Ammon's horn (tissue), 1 donor: ENCODE measurements around the gene ARID5B.
"Not testable (repeated sequence)": the region's sequence is repeated elsewhere in the genome, so short reads cannot be mapped to it uniquely, and the experiment has no call there.

Source experiments
- DNase-seq: peaks from one replicate; pipeline ENCODE4 v3.0.0-alpha.2; 2016; ENCODE audit warnings: low spot score

ARID5B gene

GRCh38 chr10:61900829-61901792, at the start of gene ARID5B:
Gene ARID5B (plus strand): TSS chr10:61901699. CDS start chr10:61901710, 11 bp downstream.
- peak; percentile 70 for DNase-seq

- no peak for DNase-seq
These were observed 49.2 kb upstream of the ARID5B start for GRCh38 chr10:61852261-61852660.

GRCh38 chr10:61855771-61856170, 45.7 kb upstream of the ARID5B start:
- no peak for DNase-seq

- DNase-seq: no peak
These were observed 43.8 kb upstream of the ARID5B start for GRCh38 chr10:61857746-61858145.

- no peak for DNase-seq
These were observed 41.7 kb upstream of the ARID5B start for GRCh38 chr10:61859786-61860185.

- DNase-seq: no peak
These were observed 40.3 kb upstream of the ARID5B start for GRCh38 chr10:61860964-61861758.

- no peak for DNase-seq
These were observed 37.5 kb upstream of the ARID5B start for GRCh38 chr10:61863981-61864380.

- DNase-seq: no peak
These were observed 34.7 kb upstream of the ARID5B start for GRCh38 chr10:61866700-61867368.

- not testable (repeated sequence) for DNase-seq
These were observed 34.1 kb upstream of the ARID5B start for GRCh38 chr10:61867374-61867773.

GRCh38 chr10:61867817-61868216, 33.7 kb upstream of the ARID5B start:
- DNase-seq: not testable (repeated sequence)

- no peak for DNase-seq
These were observed 32.3 kb upstream of the ARID5B start for GRCh38 chr10:61869041-61869675.

- no peak for DNase-seq
These were observed 31.5 kb upstream of the ARID5B start for GRCh38 chr10:61869774-61870525.

GRCh38 chr10:61870526-61870895, 31.0 kb upstream of the ARID5B start:
- DNase-seq: no peak

GRCh38 chr10:61871487-61871886, 30.0 kb upstream of the ARID5B start:
- DNase-seq: no peak

GRCh38 chr10:61877887-61878739, 23.4 kb upstream of the ARID5B start:
- DNase-seq: no peak

- no peak for DNase-seq
These were observed 22.8 kb upstream of the ARID5B start for GRCh38 chr10:61878740-61879068.

- DNase-seq: no peak
These were observed 18.7 kb upstream of the ARID5B start for GRCh38 chr10:61882621-61883370.

- no peak for DNase-seq
These were observed 18.0 kb upstream of the ARID5B start for GRCh38 chr10:61883371-61884025.

- no peak for DNase-seq
These were observed 13.7 kb upstream of the ARID5B start for GRCh38 chr10:61887772-61888171.
